ENCODE data around the gene SLC7A9.

Gene SLC7A9

DNA sequence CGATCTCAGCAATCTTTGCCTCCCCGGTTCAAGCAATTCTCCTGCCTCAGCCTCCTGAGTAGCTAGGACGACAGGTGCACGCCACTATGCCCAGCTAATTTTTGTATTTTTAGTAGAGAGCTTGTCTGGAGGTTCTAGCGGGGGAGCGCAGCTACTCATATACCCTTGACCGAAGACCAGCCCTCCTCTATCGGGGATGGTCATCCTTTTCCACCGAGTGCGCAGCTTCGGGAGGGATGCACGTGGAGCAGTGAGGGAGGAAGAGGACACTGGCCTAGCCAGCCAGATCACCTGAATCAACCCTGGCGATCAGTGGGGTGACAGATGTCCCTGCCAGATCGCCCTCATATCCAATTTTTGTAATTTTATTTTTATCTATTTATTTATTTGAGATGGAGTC, 6.8 kb downstream of the SLC7A9 start:
- no peak overlapping the region for H3K27ac ChIP-seq (ENCODE audit: low read depth, low read length, poor library complexity, severe bottlenecking)

DNA sequence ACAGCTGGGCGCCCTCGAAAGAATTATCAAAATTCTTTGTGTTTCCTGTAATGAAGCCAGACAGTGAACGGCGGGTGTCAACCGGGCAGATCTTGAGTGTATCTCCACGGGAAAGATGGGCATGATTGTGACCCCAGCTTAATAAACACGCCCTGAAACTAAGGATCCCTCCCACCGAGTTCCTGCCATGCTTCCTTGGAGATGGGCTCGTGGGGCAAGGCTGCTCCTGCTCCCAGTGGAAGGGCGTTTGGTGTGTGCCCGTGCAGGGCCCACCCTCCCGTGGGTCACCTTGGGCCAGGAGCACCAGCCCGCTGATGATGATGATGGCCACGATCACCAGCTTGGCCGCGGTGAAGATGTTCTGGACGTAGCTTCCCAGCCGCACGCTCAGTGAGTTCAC, 7.4 kb downstream of the SLC7A9 start:
- Histone ChIP-seq H3K27me3 (ENCODE audit: insufficient read depth, low read length) (no peaks in the 10 kb centered on the region), H3K4me1 (ENCODE audit: insufficient read depth, low read length, severe bottlenecking) (no peaks in the 10 kb centered on the region)
- TF ChIP-seq, protein P1, sequence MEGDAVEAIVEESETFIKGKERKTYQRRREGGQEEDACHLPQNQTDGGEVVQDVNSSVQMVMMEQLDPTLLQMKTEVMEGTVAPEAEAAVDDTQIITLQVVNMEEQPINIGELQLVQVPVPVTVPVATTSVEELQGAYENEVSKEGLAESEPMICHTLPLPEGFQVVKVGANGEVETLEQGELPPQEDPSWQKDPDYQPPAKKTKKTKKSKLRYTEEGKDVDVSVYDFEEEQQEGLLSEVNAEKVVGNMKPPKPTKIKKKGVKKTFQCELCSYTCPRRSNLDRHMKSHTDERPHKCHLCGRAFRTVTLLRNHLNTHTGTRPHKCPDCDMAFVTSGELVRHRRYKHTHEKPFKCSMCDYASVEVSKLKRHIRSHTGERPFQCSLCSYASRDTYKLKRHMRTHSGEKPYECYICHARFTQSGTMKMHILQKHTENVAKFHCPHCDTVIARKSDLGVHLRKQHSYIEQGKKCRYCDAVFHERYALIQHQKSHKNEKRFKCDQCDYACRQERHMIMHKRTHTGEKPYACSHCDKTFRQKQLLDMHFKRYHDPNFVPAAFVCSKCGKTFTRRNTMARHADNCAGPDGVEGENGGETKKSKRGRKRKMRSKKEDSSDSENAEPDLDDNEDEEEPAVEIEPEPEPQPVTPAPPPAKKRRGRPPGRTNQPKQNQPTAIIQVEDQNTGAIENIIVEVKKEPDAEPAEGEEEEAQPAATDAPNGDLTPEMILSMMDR (IDR thresholded peaks at IDR 0.05; ENCODE audit: low read length) = no peak
- TF ChIP-seq EZH2 (IDR thresholded peaks at IDR 0.05; ENCODE audit: borderline replicate concordance, low read length) = no peak

More for the DNA sequence above, 6.8 kb downstream of the SLC7A9 start:
- Histone ChIP-seq H3K9me2 (ENCODE audit: low read depth, low read length) (no peaks in the 10 kb centered on the region), H3K79me2 (ENCODE audit: insufficient read depth, low read length) (no peaks in the 10 kb centered on the region), H3K4me1 (ENCODE audit: insufficient read depth, low read length, severe bottlenecking) (no peaks in the 10 kb centered on the region), H3K27me3 (ENCODE audit: insufficient read depth, low read length) (no peaks in the 10 kb centered on the region), H4K20me1 (ENCODE audit: insufficient read depth, low read length) (no peaks in the 10 kb centered on the region), H3K9ac (ENCODE audit: low read length) (no peak overlapping the region), H2AFZ (ENCODE audit: low read length) (no peak overlapping the region), H3K4me2 (ENCODE audit: low read length) (no peak overlapping the region), H3K4me3 (ENCODE audit: low read depth, low read length, poor library complexity, severe bottlenecking) (no peak overlapping the region), H3K36me3 (ENCODE audit: insufficient read depth, low read length) (no peaks in the 10 kb centered on the region), H3K9me3 (ENCODE audit: low read length) (no peaks in the 10 kb centered on the region), H3F3A (ENCODE audit: insufficient read depth, low read length) (no peaks in the 10 kb centered on the region)
- TF ChIP-seq EZH2 (IDR thresholded peaks at IDR 0.05; ENCODE audit: borderline replicate concordance, low read length) = no peak
- TF ChIP-seq, protein P1 (IDR thresholded peaks at IDR 0.05; ENCODE audit: low read length) = no peak

DNA sequence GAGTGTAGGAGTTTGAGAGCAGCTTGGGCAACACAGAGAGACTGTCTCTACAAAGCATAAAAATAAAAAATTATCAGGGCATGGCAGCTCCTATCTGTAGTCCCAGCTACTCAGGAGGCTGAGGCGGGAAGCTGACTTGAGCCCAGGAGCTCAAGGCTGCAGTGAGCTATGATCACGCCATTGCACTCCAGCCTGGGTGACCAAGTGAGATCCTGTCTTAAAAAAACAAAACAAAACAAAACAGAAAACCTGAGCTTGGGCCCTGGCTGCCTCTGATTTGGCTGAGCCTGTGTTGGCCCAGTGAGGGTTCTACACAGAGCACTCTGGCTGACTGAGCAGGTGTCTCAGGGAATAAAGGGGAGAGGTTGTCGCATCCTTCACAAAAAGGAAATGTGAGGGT, 8.0 kb downstream of the SLC7A9 start:
- no peaks in the 10 kb centered on the region for H3K4me1 ChIP-seq (ENCODE audit: insufficient read depth, low read length, severe bottlenecking)
- H3K9me2 ChIP-seq (ENCODE audit: low read depth, low read length) = no peaks in the 10 kb centered on the region
- H3F3A ChIP-seq (ENCODE audit: insufficient read depth, low read length) = no peaks in the 10 kb centered on the region
- H3K4me2 ChIP-seq (ENCODE audit: low read length) = no peak overlapping the region
- H3K9me3 ChIP-seq (ENCODE audit: low read length) = no peaks in the 10 kb centered on the region
- H3K79me2 ChIP-seq (ENCODE audit: insufficient read depth, low read length) = no peaks in the 10 kb centered on the region
- H3K4me3 ChIP-seq (ENCODE audit: low read depth, low read length, poor library complexity, severe bottlenecking) = no peak overlapping the region
- no peaks in the 10 kb centered on the region for H3K36me3 ChIP-seq (ENCODE audit: insufficient read depth, low read length)
- no peaks in the 10 kb centered on the region for H3K27me3 ChIP-seq (ENCODE audit: insufficient read depth, low read length)
- no peaks in the 10 kb centered on the region for H4K20me1 ChIP-seq (ENCODE audit: insufficient read depth, low read length)
- no peak overlapping the region for H2AFZ ChIP-seq (ENCODE audit: low read length)
- H3K27ac ChIP-seq (ENCODE audit: low read depth, low read length, poor library complexity, severe bottlenecking) = no peak overlapping the region
- no peak for TF ChIP-seq EZH2 (IDR thresholded peaks at IDR 0.05; ENCODE audit: borderline replicate concordance, low read length)
- TF ChIP-seq, protein P1 (IDR thresholded peaks at IDR 0.05; ENCODE audit: low read length) = no peak
- no peak overlapping the region for H3K9ac ChIP-seq (ENCODE audit: low read length)

More for the DNA sequence above, 7.4 kb downstream of the SLC7A9 start:
- Histone ChIP-seq H3K79me2 (ENCODE audit: insufficient read depth, low read length) (no peaks in the 10 kb centered on the region), H3K4me2 (ENCODE audit: low read length) (no peak overlapping the region), H3K36me3 (ENCODE audit: insufficient read depth, low read length) (no peaks in the 10 kb centered on the region), H3K4me3 (ENCODE audit: low read depth, low read length, poor library complexity, severe bottlenecking) (no peak overlapping the region), H3K9me3 (ENCODE audit: low read length) (no peaks in the 10 kb centered on the region), H3K9ac (ENCODE audit: low read length) (no peak overlapping the region), H3K27ac (ENCODE audit: low read depth, low read length, poor library complexity, severe bottlenecking) (no peak overlapping the region), H4K20me1 (ENCODE audit: insufficient read depth, low read length) (no peaks in the 10 kb centered on the region), H3F3A (ENCODE audit: insufficient read depth, low read length) (no peaks in the 10 kb centered on the region), H3K9me2 (ENCODE audit: low read depth, low read length) (no peaks in the 10 kb centered on the region), H2AFZ (ENCODE audit: low read length) (no peak overlapping the region)

All from OCI-LY1 (cell line).